Colon (tissue), 2 donors: ENCODE data around the gene ANXA5.
"Not testable (repeated sequence)": the region's sequence is repeated elsewhere in the genome, so short reads cannot be mapped to it uniquely, and the experiment has no call there.

ENCODE experiments used
- FAIRE-seq: peaks from 2 replicates; lab custom pipeline; 2012; peaks lifted over from hg19 to GRCh38; lab: Jason Lieb, UNC
- donor health status: control.
- donor health status: control.

ANXA5 gene

DNA sequence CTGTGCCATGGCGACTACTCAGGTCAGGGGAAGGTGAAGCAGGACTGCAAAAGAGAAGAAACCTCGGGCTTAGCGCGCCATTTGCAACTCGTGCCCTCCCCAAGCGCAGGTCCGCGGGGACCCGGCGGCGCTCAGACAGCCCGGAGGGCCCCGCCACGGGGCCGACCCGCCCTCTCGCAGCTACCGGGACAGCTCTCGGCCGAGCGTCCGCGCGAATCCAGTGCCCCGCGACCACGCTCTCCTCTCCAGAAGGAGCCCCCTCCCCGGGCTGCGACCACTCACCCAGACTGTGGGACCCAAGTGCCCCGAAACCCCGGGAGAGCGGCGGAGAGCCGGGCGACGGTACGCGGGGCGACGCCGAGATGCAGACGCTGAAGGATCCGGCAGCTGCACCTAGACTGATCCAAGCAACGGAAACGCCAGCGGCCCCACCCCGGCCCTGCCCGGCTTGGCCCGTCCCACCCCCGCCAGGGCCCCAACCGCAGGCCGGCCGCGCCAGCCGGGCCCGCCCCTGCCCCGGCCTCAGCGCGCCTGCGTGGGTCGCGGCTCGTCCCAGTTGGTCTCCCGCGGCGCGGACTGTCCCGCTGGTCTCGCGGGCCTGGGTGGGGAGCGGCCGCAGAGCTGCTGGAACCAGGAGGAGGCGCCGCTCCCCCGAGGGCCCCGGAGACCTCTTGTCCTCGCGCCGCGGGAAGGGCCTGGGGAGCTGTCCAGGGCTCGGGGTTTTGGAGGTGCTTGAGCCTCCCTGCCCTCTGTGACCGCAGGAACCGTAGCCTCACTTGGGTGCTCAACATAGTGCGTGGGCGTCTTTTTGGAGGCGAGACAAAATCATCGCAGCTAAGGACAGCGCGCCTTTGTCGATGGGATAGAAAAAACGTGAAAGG is at the start of gene ANXA5:
Gene ANXA5, minus strand, starts transcription at position 400 of the 881 bp plus-strand sequence. Its CDS starts 391 bp downstream, at position 9.
- FAIRE-seq = no peak

GRCh38 chr4:121742794-121743193 is 46.0 kb upstream of the ANXA5 start:
- FAIRE-seq = no peak

- FAIRE-seq = no peak
Observed at GRCh38 chr4:121741751-121742150, 45.0 kb upstream of the ANXA5 start.

GRCh38 chr4:121740796-121741409 is 44.1 kb upstream of the ANXA5 start:
- FAIRE-seq = no peak

DNA sequence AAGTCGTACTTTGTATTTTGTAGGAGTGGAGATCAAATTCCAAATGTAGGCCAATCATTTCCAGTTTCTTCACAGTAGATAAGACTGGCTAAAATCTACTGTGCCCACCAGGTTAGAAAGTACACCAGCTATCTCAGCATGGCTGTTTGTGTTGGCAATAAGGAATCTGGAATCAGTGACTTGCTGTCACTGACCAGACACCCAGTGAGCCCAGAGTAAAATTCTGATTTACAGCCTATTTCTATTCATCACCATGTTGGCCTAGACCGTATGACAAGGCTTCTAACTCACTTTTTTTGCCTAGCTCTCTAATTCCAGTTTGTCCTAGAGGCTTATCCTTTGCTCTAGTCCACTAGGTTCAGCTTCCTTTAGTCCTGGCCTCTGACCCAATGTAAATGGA is 42.8 kb upstream of the ANXA5 start:
- FAIRE-seq = no peak

DNA sequence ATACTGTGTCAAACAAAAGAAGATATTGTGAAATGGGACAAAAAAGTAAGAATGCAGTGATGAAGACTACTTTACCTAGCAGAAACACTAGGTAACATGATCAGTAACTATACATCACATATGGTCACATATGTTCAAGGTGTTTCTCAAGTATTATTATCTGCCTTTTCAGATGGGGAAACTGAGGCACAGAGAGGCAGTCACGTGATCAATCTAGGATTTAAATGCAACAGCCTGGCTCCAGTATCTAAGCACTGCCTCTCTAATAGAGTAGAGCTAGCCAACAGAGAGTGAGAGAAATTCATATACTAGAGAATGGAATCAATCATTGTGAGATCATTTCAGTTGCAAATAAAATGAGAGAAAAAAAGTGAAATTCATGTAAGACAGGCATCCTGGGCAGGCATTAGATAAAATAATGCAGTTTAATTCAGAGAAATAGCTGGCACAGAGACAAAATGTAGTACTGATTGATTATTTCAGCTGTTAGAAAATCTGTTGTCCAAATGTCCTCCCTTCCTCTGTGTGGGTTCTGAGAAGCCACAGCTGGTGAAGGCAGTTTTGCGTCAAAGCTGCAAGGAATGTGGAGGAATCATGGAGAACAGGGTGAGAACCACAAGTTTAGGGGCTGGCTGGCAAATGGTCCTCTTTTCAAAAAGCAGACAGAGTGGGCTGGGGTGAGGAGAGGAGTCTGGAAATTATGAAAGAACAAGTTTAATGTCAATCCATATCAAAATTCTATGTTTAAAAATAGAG is 42.2 kb upstream of the ANXA5 start:
- FAIRE-seq = no peak

DNA sequence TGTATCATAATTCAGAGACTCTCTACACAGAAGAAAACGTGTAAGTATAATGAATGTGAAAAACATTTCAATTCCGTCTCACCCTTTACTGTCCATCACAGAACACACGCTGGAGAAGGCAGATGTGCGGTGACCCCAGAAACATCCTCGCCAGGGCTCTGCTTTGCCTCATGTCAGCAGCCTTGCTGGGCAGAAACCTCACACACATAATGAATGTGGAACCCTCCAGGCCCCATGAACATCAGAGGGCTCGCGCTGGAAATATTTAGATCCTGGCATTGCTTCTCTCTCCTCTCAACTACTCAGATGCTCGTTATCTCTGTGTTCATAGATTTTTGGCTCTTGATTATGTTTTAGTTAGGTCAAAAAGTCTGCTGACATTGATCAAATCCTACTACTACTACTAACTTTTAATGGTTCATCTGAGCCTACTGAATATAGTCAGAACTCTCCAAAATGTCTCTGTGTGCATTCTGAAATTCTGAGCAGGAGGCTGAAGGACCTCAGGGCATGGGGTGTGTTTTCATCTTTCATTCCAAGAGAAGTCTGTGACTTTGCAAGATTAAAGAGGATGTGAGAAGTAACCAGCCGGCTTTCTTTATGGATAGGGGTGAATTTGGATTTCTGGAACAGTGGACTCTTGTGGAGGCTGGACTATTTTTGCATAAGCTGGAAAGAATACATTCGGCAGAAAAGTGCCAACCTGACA is 41.2 kb upstream of the ANXA5 start:
- FAIRE-seq = no peak

- no peak for FAIRE-seq
Observed at GRCh38 chr4:121736735-121737351, 40.1 kb upstream of the ANXA5 start.

DNA sequence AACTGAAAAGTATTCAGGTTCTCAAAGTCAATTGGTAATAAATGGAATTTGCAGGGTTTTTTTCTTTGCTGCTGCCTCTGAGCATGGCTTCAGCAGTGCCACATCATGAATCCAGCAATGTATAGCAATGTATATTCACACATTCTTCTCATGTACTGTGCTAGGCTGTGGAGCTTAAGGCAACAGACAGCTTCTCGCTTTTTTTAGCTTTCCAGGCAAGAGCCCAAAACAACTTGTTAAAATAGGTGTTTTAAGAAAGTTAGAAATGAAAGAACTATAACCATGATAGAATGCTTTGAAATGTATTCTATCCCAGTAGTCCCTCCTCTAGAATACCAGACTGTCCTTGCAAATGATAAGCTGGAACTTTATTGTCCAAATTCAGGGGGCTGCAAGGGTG is 37.8 kb upstream of the ANXA5 start:
- FAIRE-seq = no peak

DNA sequence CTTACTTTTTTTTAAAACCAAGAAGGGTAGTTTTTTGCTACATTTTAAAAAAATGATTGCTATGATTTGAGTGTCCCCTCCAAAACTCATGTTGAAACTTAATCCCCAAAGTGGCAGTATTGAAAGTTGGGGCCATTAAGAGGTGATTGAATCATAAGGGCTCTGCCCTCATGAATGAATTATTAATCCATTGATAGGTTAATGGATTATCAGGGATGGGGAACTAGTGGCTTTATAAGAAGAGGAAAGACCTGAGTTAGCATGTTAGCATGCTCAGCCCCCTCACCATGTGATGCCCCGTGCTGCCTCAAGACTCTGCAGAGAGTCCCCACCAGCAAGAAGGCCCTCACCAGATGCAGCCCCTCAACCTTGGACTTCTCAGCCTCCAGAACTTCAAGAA is 37.2 kb upstream of the ANXA5 start:
- no peak for FAIRE-seq

- not testable (repeated sequence) for FAIRE-seq
Observed at GRCh38 chr4:121729753-121730152, 33.0 kb upstream of the ANXA5 start.

DNA sequence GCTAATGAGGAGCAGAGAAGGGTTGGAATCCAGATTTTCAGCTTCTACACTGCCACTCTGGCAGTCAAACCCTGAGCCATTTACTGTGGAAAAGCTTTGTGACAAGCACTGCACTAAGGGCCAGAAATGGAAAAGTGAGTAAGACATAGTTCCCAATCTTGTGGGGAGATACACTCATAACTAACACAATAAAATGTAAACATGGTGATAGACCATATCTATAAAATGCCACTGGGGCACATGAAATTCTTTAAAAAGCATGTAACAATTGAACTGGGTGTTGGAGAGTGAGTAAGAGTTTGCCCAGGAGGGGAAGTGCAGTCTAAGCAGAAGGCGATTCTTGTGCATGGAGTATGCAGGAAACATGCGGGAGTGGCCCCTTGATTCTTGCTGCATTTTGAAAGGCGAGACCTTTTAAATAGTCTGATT is 32.0 kb upstream of the ANXA5 start:
- no peak for FAIRE-seq

GRCh38 chr4:121728066-121728465 is 31.3 kb upstream of the ANXA5 start:
- FAIRE-seq = no peak

DNA sequence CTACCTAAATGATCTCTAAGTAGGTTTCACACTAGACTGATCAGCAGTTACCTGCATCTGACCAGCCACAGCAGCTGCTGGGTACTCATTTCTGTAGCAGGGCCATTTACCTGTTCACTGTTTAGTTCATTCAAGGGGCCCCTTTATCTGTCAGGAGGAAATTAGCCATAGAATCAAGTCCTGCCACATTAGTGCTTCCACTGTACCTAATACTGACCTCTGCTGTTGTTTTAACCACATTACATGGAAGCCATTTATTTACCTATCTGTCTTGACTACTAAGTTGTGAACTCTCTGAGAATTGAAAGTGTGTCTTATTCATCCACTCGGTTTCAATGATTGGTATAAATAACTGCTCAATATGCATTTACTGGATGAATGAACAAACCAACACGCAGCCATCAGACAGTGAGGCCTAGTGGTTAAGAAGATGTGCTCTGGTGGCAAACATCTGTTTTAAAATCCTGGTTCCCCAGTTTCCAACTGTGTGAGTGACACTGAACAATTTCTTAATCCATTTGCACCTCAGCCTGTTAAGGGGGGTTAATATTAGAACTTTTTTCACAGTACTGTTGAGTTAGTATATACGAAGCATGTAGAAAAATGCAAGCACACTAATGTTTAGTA is 30.0 kb upstream of the ANXA5 start:
- FAIRE-seq = no peak

DNA sequence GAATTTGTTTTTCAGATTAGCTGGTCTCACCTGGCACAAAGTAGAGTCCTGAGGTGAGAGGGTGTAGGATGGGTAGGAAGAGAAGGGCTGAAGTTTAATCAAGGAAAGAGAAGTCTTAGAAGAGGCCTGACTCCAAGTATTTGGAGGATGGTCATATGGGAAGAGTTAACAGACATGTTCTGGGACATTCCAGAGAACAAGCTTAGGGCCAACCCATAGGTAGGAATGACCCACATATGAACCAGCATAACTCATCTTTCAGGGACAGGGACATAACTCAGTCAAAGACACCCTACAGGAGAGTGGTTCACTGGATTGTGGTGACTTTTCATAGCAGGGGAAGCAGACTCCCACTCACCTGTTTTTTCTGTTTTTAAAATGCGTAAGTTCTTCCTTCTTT is 27.9 kb upstream of the ANXA5 start:
- no peak for FAIRE-seq

GRCh38 chr4:121721700-121722099 is 24.9 kb upstream of the ANXA5 start:
- no peak for FAIRE-seq

- no peak for FAIRE-seq
Observed at GRCh38 chr4:121720109-121720508, 23.3 kb upstream of the ANXA5 start.

DNA sequence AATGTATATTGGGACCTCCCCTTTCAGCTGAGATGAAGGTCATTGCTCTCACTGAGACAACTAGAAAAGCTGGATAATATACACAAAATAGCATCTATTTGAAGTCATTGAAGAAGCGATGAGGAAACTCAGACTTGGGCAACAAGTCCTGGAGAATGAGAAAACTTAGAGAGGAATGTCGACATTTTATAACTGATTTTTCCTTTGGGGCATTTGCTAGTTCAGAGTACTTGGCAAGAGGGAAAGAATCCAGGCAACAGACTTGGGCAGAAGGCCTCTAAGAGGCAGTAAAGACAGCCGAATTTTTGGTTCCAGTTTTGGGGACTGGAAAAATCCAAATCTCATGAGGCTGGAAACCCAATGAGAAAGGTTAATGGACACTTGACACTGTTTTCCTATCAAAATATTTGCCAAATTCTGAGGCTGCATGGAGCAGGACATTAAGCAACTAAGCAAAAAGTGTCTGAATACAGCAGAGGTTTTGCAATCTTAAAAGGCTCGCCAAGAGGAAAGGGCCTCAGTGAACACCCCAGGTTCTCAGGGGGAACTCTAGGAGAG is 21.0 kb upstream of the ANXA5 start:
- no peak for FAIRE-seq

GRCh38 chr4:121714548-121714947 is 17.8 kb upstream of the ANXA5 start:
- no peak for FAIRE-seq

DNA sequence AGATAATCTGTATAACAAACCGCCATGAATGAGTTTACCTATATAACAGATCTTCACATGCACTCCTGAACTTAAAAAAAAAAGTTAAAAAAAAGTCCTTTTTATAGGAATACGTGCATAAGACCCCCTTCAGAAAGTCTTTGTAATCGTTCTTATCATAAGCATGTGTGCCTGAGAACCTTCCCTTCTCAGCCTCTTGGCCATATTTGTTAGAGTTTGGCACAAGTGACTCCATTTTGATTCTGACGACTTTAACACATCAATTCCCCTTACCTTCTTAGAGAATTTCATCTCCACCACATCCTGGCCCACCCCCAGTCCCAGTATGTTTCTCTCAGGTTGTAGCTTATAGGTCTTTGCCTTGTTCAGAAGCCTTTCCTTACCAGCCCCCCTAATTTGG is 16.0 kb upstream of the ANXA5 start:
- no peak for FAIRE-seq
